Measurements from ENCODE around the gene ANK2. TPM values are rescaled to one million over a fixed set of nuclear protein-coding genes. Genes with fewer than 3 reads are reported as not detected.

The ANK2 gene
- total RNA-seq, 1 donor from 2014 or later, result 11.1 TPM

- Mint-ChIP-seq H3K27ac (no peak overlapping the region), H3K27me3 (no peaks in the 10 kb centered on the region), H3K4me3 (ENCODE audit: low read depth) (no peak overlapping the region), H3K9me3 (ENCODE audit: low read depth) (no peaks in the 10 kb centered on the region), H3K36me3 (ENCODE audit: insufficient read depth) (no peaks in the 10 kb centered on the region), H3K4me1 (ENCODE audit: low read depth) (peaks cover 3% of the 10 kb centered on the region)
- no peak for DNase-seq (ENCODE audit: low spot score, unreplicated experiment)
- TF ChIP-seq CTCF (IDR thresholded peaks at IDR 0.05; ENCODE audit: unreplicated experiment), result no peak
These were observed 4.4 kb downstream of the ANK2 start for GRCh38 chr4:113053883-113054282.

- Mint-ChIP-seq H3K9me3 (ENCODE audit: low read depth) (no peaks in the 10 kb centered on the region), H3K27ac (no peak overlapping the region), H3K36me3 (ENCODE audit: insufficient read depth) (no peaks in the 10 kb centered on the region), H3K4me3 (ENCODE audit: low read depth) (no peak overlapping the region), H3K27me3 (no peaks in the 10 kb centered on the region), H3K4me1 (ENCODE audit: low read depth) (peaks cover 3% of the 10 kb centered on the region)
- no peak for DNase-seq (ENCODE audit: low spot score, unreplicated experiment)
- no peak for TF ChIP-seq CTCF (IDR thresholded peaks at IDR 0.05; ENCODE audit: unreplicated experiment)
These were observed 6.9 kb downstream of the ANK2 start for GRCh38 chr4:113056318-113056717.

- no peaks in the 10 kb centered on the region for H3K36me3 Mint-ChIP-seq (ENCODE audit: insufficient read depth)
- no peaks in the 10 kb centered on the region for H3K27me3 Mint-ChIP-seq
- H3K4me3 Mint-ChIP-seq (ENCODE audit: low read depth), result no peak overlapping the region
- H3K27ac Mint-ChIP-seq, result no peak overlapping the region
- H3K4me1 Mint-ChIP-seq (ENCODE audit: low read depth), result peaks cover 3% of the 10 kb centered on the region
- no peaks in the 10 kb centered on the region for H3K9me3 Mint-ChIP-seq (ENCODE audit: low read depth)
- DNase-seq (ENCODE audit: low spot score, unreplicated experiment), result no peak
- TF ChIP-seq CTCF (IDR thresholded peaks at IDR 0.05; ENCODE audit: unreplicated experiment), result no peak
These were observed 8.4 kb downstream of the ANK2 start for GRCh38 chr4:113057891-113058290.

GRCh38 chr4:113059449-113060182 is 10.2 kb downstream of the ANK2 start:
- DNase-seq (ENCODE audit: low spot score, unreplicated experiment), result no peak
- no peak for TF ChIP-seq CTCF (IDR thresholded peaks at IDR 0.05; ENCODE audit: unreplicated experiment)
- no peak overlapping the region for H3K4me3 Mint-ChIP-seq (ENCODE audit: low read depth)
- peaks cover 11% of the 10 kb centered on the region for H3K4me1 Mint-ChIP-seq (ENCODE audit: low read depth)
- H3K27ac Mint-ChIP-seq, result no peak overlapping the region
- H3K9me3 Mint-ChIP-seq (ENCODE audit: low read depth), result no peaks in the 10 kb centered on the region
- H3K36me3 Mint-ChIP-seq (ENCODE audit: insufficient read depth), result no peaks in the 10 kb centered on the region
- H3K27me3 Mint-ChIP-seq, result no peaks in the 10 kb centered on the region

- peaks cover 15% of the 10 kb centered on the region for H3K4me1 Mint-ChIP-seq (ENCODE audit: low read depth)
- no peak overlapping the region for H3K4me3 Mint-ChIP-seq (ENCODE audit: low read depth)
- DNase-seq (ENCODE audit: low spot score, unreplicated experiment), result no peak
- H3K27ac Mint-ChIP-seq, result no peak overlapping the region
- H3K9me3 Mint-ChIP-seq (ENCODE audit: low read depth), result no peaks in the 10 kb centered on the region
- TF ChIP-seq CTCF (IDR thresholded peaks at IDR 0.05; ENCODE audit: unreplicated experiment), result no peak
- no peaks in the 10 kb centered on the region for H3K36me3 Mint-ChIP-seq (ENCODE audit: insufficient read depth)
- H3K27me3 Mint-ChIP-seq, result no peaks in the 10 kb centered on the region
These were observed 11.4 kb downstream of the ANK2 start for GRCh38 chr4:113060853-113061252.
